Endothelial cell of umbilical vein (primary cell): ENCODE data around the gene ARHGEF38. TPM values are rescaled to one million over a fixed set of nuclear protein-coding genes. Genes with fewer than 3 reads are reported as not detected.

Experiments used
- BruUV-seq: library from RNA; stranded (reverse); fragments of 400-500 nt; replicated peaks from 2 replicates; lab custom pipeline; 2021; lab: Mats Ljungman, UMichigan
- CTCF ChIA-PET: fragments of 300-600, 350-600 bp; sonication (Branson Sonifier 250); formaldehyde crosslinking; loops from one replicate; lab custom pipeline; 2021; ENCODE audit warnings: antibody characterized with exemption, inconsistent platforms; lab: Charles Lee
- POLR2A ChIA-PET: fragments of 300-600, 350-600 bp; sonication (Branson Sonifier 250); formaldehyde crosslinking; loops from one replicate; lab custom pipeline; 2021; ENCODE audit warnings: antibody characterized with exemption, inconsistent platforms; lab: Charles Lee
- DNase-seq: peaks from one replicate; pipeline ENCODE4 v3.0.0-alpha.2; 2011; ENCODE audit warnings: low read depth, low spot score
- FAIRE-seq: peaks from 2 replicates; lab custom pipeline; 2011; peaks lifted over from hg19 to GRCh38; lab: Jason Lieb, UNC
- H2AFZ ChIP-seq: 2 replicates; pipeline ENCODE4 v1.6.0; 2012; ENCODE audit warnings: low read depth, low read length, control low read depth, inconsistent platforms
- H3K27ac ChIP-seq: 2 replicates; pipeline ENCODE4 v1.5.1; 2011; ENCODE audit warnings: low read depth, mild to moderate bottlenecking, control low read depth, low read length, moderate library complexity; ENCODE audit not compliant: insufficient read depth
- H3K27me3 ChIP-seq, 2 experiments: 2 replicates each; pipeline versions ENCODE4 v1.6.0 to v1.6.1; 2011; ENCODE audit warnings: low read length in 2 of 2, mixed read lengths in 1 of 2; ENCODE audit not compliant: control insufficient read depth in 2 of 2, insufficient read depth in 2 of 2
- H3K36me3 ChIP-seq, 2 experiments: 2 replicates in 1 of 2; 3 replicates in 1 of 2; pipeline ENCODE4 v1.5.1; 2011; ENCODE audit warnings: low read length in 2 of 2, mild to moderate bottlenecking in 1 of 2, moderate library complexity in 1 of 2; ENCODE audit not compliant: control insufficient read depth in 2 of 2, insufficient read depth in 2 of 2; ENCODE audit errors: extremely low read depth in 1 of 2
- H3K4me1 ChIP-seq: 3 replicates; pipeline ENCODE4 v1.5.1; 2011; ENCODE audit warnings: mild to moderate bottlenecking, low read length; ENCODE audit not compliant: control insufficient read depth, insufficient read depth; ENCODE audit errors: extremely low read depth
- H3K4me2 ChIP-seq: 2 replicates; pipeline ENCODE4 v1.6.1; 2011; ENCODE audit warnings: low read length, control low read depth, mixed read lengths; ENCODE audit not compliant: insufficient read depth
- H3K4me3 ChIP-seq, 3 experiments: fragments of 200-600 bp in 1 of 3; sonication (generic), shearing (Covaris generic) in 1 of 3; replicated peaks in 1 of 3; 2 replicates each; pipeline ENCODE4 v1.5.1; 2011 to 2016; ENCODE audit warnings: control low read depth in 3 of 3, low read length in 3 of 3, mild to moderate bottlenecking in 2 of 3, inconsistent platforms in 1 of 3, low read depth in 1 of 3, moderate library complexity in 1 of 3; ENCODE audit not compliant: insufficient read depth in 1 of 3
- H3K79me2 ChIP-seq: 2 replicates; pipeline ENCODE4 v1.6.0; 2012; ENCODE audit warnings: low read length, inconsistent platforms; ENCODE audit not compliant: control insufficient read depth, insufficient read depth
- H3K9ac ChIP-seq: replicated peaks from 2 replicates; pipeline ENCODE3; 2011; ENCODE audit warnings: low read length, control low read depth; ENCODE audit not compliant: insufficient read depth; ENCODE audit errors: extremely low read depth
- H3K9me1 ChIP-seq: replicated peaks from 3 replicates; pipeline ENCODE4 v1.6.0; 2011; ENCODE audit warnings: mild to moderate bottlenecking, low read length; ENCODE audit not compliant: control insufficient read depth, insufficient read depth; ENCODE audit errors: extremely low read depth
- H3K9me3 ChIP-seq: replicated peaks from 2 replicates; pipeline ENCODE4 v1.5.1; 2012; ENCODE audit warnings: low read length, inconsistent platforms; ENCODE audit not compliant: control insufficient read depth, insufficient read depth
- H4K20me1 ChIP-seq: replicated peaks from 2 replicates; pipeline ENCODE3; 2011; ENCODE audit warnings: mild to moderate bottlenecking, low read length; ENCODE audit not compliant: control insufficient read depth, insufficient read depth; ENCODE audit errors: extremely low read depth
- GATA2 ChIP-seq: IDR thresholded peaks from 2 replicates; pipeline ENCODE4 v1.7.0; 2011; ENCODE audit warnings: low read depth, mild to moderate bottlenecking, moderate library complexity, mixed read lengths, low read length; ENCODE audit not compliant: insufficient read length, insufficient read depth
- MAX ChIP-seq: IDR thresholded peaks from 2 replicates; pipeline ENCODE4 v1.6.1; 2011; ENCODE audit not compliant: insufficient read depth, insufficient read length
- POLR2A ChIP-seq: IDR thresholded peaks from 2 replicates; pipeline ENCODE4 v1.6.1; 2012; ENCODE audit warnings: low read depth, mild to moderate bottlenecking, control low read depth, low read length
- dilution Hi-C: fragments of 300-500 bp; cut with MboI; formaldehyde crosslinking; loops from one replicate; pipeline ENCODE4 v1.15.0; 2019; ENCODE audit warnings: low sequenced_read_pairs; ENCODE audit not compliant: extremely low pct_ligation_motif_present
- intact Hi-C: fragments of 100-400 bp; cut with micrococcal nuclease; formaldehyde crosslinking; loops from one replicate; pipeline ENCODE4 v1.10.0; 2022
- polyA plus RNA-seq, 4 experiments: library from polyadenylated mRNA; depleted of rRNA in 3 of 4; stranded (reverse) in 3 of 4; unstranded in 1 of 4; fragments of >200 nt; gene quantifications; 2 replicates each; pipeline versions ENCODE4 v1.2.1 to v1.2.3, GENCODE V29; 2011 to 2012; ENCODE audit warnings: missing spikeins in 1 of 4
- total RNA-seq: library from RNA; stranded (reverse); gene quantifications from 2 replicates; pipeline ENCODE4 v1.2.3, GENCODE V29; 2021

Gene ARHGEF38
- total and polyA plus RNA-seq, 2 donors (not counting 3 experiments of a cell fraction or from before 2014, with no cell fraction given), result not detected

DNA sequence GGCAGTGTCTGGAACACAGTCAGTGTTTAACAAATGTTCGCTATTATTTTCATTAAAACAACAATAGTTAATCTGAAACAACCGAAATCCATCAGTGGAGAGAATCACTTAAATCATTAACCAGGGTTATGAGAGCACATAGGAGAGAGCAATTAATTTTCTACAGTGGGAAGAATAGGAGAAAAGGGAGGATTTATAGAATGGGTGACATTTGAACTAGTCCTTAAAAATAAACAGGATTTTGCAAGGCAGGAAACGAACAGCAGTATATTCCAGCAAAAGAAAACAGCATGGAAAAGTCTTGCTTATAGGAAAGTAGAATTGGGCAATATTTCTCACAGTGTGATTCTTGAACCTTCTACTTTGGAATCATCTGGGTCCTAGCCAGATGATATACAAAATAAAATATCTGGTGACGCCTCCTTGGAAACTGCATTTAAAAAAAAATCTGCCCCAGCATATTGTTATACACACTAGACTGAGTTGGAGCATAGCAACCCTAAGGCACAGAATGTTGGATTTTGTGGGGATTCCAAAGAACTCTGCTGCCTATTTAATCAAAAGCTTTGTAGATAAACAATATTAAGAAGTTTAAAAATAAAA lies 100.0 kb downstream of the ARHGEF38 start:
- intact Hi-C loops, result no loop called here
- POLR2A ChIA-PET, result no interaction called here

DNA sequence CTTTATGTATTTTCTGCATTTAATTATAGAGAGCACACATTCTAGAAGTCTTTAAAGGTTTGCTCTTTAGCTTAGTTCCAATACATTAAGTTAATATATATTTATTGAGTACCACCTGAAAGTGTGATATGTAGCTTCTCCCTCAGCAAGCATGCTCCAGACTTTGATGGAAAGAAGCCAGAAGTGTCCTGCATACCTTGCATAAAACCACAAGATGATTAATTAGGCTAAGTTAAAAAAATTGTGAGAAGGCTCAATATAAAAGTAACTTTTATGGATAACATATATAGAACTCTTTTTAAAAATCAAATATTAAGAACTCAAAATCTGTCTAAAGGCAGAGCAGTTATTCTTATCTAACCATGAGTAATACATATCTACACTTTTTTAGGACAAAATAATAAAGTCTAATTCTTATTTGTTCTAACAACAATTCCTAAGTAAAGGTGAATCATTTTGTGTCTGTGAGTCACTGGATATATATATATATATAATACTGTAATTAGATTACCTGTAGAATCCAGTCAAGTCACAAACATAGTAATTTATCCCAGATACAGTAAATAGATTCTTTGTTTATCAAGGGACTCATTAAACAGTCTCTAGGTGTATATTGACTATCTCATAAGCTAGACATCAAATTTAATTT lies 104.8 kb downstream of the ARHGEF38 start:
- Histone ChIP-seq H3K4me3 (no peak overlapping the region), H3K9ac (no peak overlapping the region), H3K4me1 (no peaks in the 10 kb centered on the region), H3K79me2 (no peaks in the 10 kb centered on the region), H2AFZ (no peak overlapping the region), H3K27me3 (peaks cover 2 to 3% of the 10 kb centered on the region in 2 experiments), H3K27ac (no peak overlapping the region), H3K9me1 (no peaks in the 10 kb centered on the region), H4K20me1 (no peaks in the 10 kb centered on the region), H3K36me3 (no peaks in the 10 kb centered on the region), H3K4me2 (no peak overlapping the region), H3K9me3 (no peaks in the 10 kb centered on the region)
- dilution Hi-C loops (no loop called here), intact Hi-C loops (no loop called here)
- DNase-seq (no peak), FAIRE-seq (no peak)
- ChIA-PET POLR2A (no interaction called here), CTCF (no interaction called here)
- TF ChIP-seq GATA2 (no peak), POLR2A (no peak), MAX (no peak)
- BruUV-seq, result no TSS peak

More for the DNA sequence above, 100.0 kb downstream of the ARHGEF38 start:
- Histone ChIP-seq H3K4me1 (no peaks in the 10 kb centered on the region), H3K36me3 (no peaks in the 10 kb centered on the region), H4K20me1 (no peaks in the 10 kb centered on the region), H3K4me3 (no peak overlapping the region), H3K27ac (no peak overlapping the region), H3K9ac (no peak overlapping the region), H2AFZ (no peak overlapping the region), H3K4me2 (no peak overlapping the region), H3K9me1 (no peaks in the 10 kb centered on the region), H3K27me3 (peaks cover 5 to 7% of the 10 kb centered on the region in 2 experiments), H3K79me2 (no peaks in the 10 kb centered on the region), H3K9me3 (no peaks in the 10 kb centered on the region)
- no TSS peak for BruUV-seq
- dilution Hi-C loops, result no loop called here
- no peak for TF ChIP-seq POLR2A
- DNase-seq (no peak), FAIRE-seq (no peak)
- CTCF ChIA-PET, result no interaction called here
